Mesodermal cell (in vitro differentiated cells): Measurements from ENCODE around the gene FUT6.
"Not testable (repeated sequence)": the region's sequence is repeated elsewhere in the genome, so short reads cannot be mapped to it uniquely, and the experiment has no call there.

Source experiments
- H3K27ac ChIP-seq: 2 replicates; pipeline ENCODE4 v1.7.0; 2013; ENCODE audit warnings: mild to moderate bottlenecking, low read depth, low read length, moderate library complexity; ENCODE audit not compliant: severe bottlenecking
- H3K36me3 ChIP-seq: 2 replicates; pipeline ENCODE4 v1.7.1; 2013; ENCODE audit warnings: mild to moderate bottlenecking, low read length, moderate library complexity; ENCODE audit not compliant: control insufficient read depth, insufficient read depth
- H3K4me1 ChIP-seq: one replicate; pipeline ENCODE4 v1.7.1; 2013; ENCODE audit warnings: mild to moderate bottlenecking, low read length; ENCODE audit not compliant: insufficient read depth, control insufficient read depth, poor library complexity, severe bottlenecking
- H3K4me3 ChIP-seq: 2 replicates; pipeline ENCODE4 v1.7.0; 2013; ENCODE audit warnings: low read length, control low read depth, mild to moderate bottlenecking; ENCODE audit not compliant: insufficient read depth, poor library complexity, severe bottlenecking; ENCODE audit errors: extremely low read depth
- H3K9me3 ChIP-seq: 2 replicates; pipeline ENCODE4 v1.7.1; 2013; ENCODE audit warnings: mild to moderate bottlenecking, low read length, moderate library complexity; ENCODE audit not compliant: control insufficient read depth
- WGBS, 2 experiments: methylation state at CpG; one replicate each; pipeline ENCODE4 v1.1.5; 2013; ENCODE audit warnings: missing lambda C conversion rate in 2 of 2; ENCODE audit not compliant: insufficient coverage in 2 of 2; 5-methylcytosine and 5-hydroxymethylcytosine counted together

FUT6 gene

DNA sequence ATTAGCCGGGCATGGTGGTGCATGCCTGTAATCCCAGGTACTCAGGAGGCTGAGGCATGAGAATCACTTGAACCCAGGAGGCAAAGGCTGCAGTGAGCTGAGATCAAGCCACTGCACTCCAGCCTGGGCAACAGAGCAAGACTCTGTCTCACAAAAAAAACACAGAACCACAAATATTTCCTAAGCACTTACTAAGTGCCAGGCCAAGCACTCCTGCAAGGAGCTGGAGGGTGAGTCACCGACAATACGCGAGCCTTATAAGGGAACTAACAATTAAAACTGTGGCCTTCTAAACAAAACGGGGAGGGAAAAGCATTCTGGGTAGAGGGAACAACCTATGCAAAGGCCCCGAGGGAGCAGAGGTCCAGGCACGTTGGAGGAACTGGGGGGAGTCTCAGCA, 35.0 kb upstream of the FUT6 start:
- not testable (repeated sequence) for H3K4me3 ChIP-seq, H3K4me1 ChIP-seq, H3K36me3 ChIP-seq, H3K9me3 ChIP-seq, H3K27ac ChIP-seq
- 95 to 96% methylated on average over 6 of the region's 7 CpGs for WGBS, 2 experiments

DNA sequence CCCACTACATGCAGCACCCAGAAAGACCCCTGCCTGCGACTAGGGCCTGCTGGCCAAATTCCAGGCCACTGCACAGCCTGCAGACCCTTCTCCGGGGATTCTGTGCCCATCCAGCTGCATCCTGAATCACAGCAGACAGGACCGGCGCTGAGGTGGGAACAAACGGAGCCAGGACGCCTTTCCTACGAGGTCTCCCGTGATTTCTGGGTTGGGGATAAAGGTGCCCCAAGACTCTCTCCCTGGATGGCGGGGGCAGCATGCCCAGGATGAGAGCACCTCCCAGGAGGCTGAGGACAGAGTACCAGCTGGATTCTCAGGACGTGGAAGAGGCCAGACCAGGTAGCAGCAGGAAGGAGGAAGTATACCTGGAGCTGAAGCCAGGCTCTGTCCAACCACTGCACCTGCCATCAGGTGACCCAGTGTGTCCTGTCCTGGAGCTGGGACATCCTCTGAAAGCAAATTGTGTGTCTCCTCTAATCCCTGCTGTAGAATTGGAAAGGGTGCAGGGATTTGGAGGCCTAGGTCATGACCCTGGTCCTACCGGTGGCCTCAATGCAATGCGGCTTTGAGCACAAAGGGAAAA, 34.2 kb upstream of the FUT6 start:
- no peaks in the 10 kb centered on the region for H3K4me1 ChIP-seq
- no peak overlapping the region for H3K4me3 ChIP-seq
- H3K36me3 ChIP-seq, result no peaks in the 10 kb centered on the region
- 90 to 97% methylated on average over 11 to 12 of the region's 12 CpGs for WGBS, 2 experiments
- no peaks in the 10 kb centered on the region for H3K9me3 ChIP-seq
- H3K27ac ChIP-seq, result no peak overlapping the region

DNA sequence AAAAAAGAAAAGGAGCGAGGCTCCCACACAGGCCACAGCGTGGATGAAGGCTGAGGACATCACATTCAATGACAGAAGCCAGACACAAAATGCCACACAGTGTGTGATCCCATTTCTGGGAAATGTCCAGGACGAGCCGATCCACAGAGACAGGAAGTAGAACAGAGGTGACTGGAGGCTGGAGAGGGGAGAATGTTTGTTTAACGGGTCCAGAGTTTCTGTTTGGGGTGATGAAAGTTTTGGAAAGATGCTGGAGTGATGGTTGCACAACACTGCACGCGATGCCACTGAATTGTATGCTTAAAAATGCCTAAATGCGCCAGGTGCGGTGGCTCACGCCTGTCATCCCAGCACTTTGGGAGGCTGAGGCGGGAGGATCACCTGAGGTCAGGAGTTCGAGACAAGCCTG, 31.5 kb upstream of the FUT6 start:
- 88 to 94% methylated on average over 10 to 12 of the region's 12 CpGs for WGBS, 2 experiments
- H3K27ac ChIP-seq, result no peak overlapping the region
- no peaks in the 10 kb centered on the region for H3K36me3 ChIP-seq
- no peaks in the 10 kb centered on the region for H3K9me3 ChIP-seq
- no peak overlapping the region for H3K4me3 ChIP-seq
- H3K4me1 ChIP-seq, result no peaks in the 10 kb centered on the region

DNA sequence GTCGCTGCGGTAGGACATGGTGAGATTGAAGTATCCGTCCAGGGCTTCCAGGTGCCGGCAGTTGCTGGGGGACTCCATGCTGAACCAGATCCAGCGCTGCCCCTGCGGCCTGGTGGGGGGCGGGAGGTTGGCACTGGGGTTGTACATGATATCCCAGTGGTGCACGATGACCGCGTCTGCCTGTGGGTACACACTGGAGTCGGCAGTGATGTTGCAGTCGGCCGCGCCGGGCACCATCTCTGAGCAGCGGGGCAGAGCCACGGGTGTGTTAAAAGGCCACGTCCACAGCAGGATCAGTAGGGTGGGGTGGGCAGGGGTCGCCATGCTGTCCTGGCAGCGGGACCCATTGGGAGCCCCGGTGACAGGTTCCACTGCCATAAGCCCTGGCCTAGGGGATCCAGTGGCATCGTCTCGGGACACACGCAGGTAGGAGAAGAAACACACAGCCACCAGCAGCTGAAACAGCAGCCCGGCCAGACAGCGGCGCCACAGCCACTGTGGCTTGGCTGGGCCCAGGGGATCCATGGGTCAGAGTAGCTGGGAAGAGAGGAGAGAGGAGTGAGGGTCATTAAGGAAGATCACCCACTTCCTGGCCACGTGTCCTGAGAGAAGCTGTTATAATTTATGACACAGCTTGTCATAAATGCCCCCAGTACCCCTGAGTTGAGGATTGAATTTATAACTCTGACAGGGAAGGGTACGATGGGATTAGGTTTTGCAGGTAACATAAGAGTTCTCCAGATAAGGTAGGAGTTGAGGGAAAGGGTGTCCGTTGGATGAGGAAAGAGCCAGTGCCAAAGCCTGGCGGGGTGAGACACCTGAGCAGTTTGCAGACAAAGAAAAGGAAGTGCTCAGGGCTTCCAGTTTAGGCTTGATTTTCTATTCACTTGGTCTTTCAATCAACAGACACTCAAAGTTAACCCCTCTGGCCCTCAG, 28.0 kb upstream of the FUT6 start:
- Histone ChIP-seq H3K27ac (no peak overlapping the region), H3K36me3 (no peaks in the 10 kb centered on the region), H3K4me1 (no peaks in the 10 kb centered on the region), H3K9me3 (no peaks in the 10 kb centered on the region), H3K4me3 (no peak overlapping the region)
- WGBS, 2 experiments, result 88 to 91% methylated on average over 29 of the region's 31 CpGs

DNA sequence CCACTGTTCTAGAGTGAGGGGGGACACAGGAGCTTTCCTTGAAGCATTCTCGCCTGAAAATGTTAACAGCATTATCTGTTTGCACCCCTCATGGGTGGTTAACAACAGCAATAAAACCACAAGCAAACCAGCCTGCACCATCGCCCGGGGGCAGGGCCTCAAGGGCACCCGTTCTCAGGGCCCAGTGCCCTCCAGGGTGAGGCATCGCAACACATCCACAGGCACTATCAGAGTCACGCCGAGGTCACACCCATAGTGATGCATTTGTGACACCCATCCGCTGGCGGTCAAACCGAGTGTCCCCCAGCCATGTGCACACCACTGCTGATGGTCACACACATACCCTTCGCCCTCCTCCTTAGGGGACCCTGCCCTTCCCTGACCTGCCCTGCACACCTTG, 26.3 kb upstream of the FUT6 start:
- 89 to 95% methylated on average over 10 to 11 of the region's 11 CpGs for WGBS, 2 experiments
- Histone ChIP-seq H3K4me1 (no peaks in the 10 kb centered on the region), H3K4me3 (no peak overlapping the region), H3K36me3 (no peaks in the 10 kb centered on the region), H3K27ac (no peak overlapping the region), H3K9me3 (no peaks in the 10 kb centered on the region)

DNA sequence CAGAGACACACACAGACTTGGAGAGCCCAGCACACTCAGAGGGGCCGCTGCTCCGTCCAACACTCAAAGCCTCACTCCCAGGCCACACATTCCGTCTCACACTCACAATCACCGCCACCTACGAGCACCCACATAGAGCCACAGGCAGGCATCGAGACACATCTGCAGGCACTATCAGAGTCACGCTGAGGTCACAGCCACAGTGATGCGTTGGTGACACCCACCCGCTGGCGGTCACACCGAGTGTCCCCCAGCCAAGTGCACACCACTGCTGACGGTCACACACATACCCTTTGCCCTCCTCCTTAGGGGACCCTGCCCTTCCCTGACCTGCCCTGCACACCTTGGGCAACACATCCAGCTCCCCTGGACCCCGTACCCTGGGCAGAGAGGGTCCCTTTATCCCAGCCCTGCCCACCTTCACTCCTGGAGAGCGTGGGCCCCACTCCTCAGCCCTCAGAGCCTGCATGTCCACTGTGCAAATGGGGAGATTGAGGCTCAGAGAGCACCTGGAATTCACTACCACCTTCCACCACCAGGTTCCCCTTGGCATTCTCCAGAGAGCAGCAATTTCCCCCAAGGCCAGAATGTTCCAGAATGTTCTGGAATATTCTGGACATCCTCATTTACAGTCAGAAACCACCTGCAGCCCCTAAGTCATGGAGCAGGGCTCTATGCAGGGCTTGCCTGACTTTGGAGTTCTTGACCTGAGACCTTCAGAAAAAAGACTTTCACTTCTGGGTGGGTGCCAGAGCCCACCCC, 25.4 kb upstream of the FUT6 start:
- H3K4me1 ChIP-seq, result no peaks in the 10 kb centered on the region
- no peak overlapping the region for H3K27ac ChIP-seq
- 93% methylated on average over 10 to 13 of the region's 14 CpGs for WGBS, 2 experiments
- no peaks in the 10 kb centered on the region for H3K9me3 ChIP-seq
- no peaks in the 10 kb centered on the region for H3K36me3 ChIP-seq
- H3K4me3 ChIP-seq, result no peak overlapping the region

DNA sequence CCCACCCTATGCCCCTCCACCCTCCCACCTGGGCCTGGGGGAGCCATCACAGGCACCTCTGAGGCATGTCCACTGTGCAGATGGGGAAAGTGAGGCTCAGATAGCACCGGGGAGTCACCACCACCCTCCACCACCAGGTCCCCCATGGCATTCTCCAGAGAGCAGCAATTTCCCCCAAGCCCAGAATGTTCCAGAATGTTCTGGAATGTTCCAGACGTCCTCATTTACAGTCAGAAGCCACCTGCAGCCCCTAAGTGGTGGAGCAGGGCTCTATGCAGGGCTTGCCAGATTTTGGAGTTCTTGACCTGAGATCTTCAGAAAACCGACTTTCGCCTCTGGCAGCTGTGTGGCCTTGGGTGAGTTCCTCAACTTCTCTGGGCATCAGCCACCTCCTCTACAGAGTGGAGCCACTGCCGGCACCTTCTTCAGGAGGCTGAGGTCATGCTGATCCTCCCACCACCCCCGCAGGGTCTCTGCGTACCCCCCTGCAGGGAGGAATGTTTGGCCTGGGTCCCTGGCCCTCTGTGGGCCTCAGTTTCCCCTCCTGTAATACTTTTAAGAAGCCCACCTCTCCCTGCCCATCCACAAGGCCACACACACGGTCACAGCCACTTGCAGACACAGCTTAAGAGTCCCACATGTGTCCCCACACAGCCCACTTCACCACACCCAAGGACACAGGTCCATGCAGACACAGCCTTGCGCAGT, 24.7 kb upstream of the FUT6 start:
- 78 to 89% methylated on average over 6 of the region's 9 CpGs for WGBS, 2 experiments
- Histone ChIP-seq H3K36me3 (no peaks in the 10 kb centered on the region), H3K4me1 (no peaks in the 10 kb centered on the region), H3K4me3 (no peak overlapping the region), H3K27ac (no peak overlapping the region), H3K9me3 (no peaks in the 10 kb centered on the region)

DNA sequence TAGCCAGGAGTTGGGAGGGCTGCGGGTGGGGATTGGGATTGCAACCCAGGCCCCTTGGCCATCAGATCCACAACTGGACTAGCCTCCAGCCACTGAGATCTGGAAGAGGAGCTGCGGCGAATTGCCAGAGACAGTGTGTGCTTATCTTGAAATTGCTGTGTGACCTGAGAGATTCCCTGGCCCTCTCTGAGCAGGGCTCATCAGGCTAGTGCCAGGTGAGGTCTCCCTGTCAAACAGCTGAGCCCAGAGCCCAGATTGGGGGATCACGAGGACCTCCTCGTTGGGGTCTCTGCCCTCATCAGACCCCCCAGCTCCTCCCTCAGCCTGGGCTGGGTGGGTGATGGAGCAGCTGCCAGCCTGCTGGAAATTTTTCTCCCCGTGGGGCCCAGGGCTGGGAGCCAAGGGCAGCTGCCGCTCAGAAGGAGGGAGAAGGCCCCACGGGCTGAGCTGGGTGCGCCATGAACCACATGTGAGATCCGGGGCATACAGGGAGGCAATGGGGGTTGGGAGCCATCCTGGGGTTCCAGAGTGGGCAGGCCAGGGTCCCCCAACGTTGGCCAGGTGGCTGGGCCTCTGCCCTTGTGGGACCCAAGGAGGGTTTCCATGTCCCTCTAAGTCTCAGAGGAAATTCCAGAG, 23.6 kb upstream of the FUT6 start:
- H3K4me3 ChIP-seq, result no peak overlapping the region

DNA sequence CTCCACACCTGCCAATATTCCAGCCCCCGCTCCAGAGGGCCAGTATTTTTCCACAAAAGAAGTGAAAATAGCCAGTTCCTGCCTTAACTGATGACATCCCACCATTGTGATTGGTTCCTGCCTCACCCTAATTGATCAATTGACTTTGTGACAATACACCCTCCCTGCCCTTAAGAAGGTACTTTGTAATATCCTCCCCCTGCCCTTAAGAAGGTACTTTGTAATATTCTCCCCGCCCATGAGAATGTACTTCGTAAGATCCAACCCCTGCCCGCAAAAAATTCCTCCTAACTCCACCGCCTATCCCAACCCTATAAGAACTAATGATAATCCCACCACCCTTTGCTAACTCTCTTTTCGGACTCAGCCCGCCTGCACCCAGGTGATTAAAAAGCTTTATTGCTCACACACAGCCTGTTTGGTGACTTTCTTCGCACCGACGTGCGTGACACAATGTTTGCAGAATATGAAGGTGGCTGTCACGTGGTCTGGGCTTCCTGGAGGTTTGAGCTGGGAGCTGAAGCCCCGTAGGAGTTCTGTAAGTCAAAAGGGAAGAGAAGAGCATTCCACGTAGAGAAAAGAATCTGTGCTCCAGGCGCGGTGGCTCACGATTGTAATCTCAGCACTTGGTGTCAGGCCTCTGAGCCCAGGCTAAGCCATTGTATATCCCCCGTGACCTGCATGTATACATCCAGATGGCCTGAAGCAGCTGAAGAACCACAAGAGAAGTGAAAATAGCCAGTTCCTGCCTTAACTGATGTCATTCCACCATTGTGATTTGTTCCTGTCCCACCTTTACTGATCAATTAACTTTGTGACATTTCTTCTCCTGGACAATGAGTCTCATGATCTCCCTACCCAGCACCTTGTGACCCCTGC, 17.9 kb upstream of the FUT6 start:
- H3K4me3 ChIP-seq, result no peak overlapping the region
- H3K4me1 ChIP-seq, result no peaks in the 10 kb centered on the region
- H3K36me3 ChIP-seq, result no peaks in the 10 kb centered on the region
- H3K9me3 ChIP-seq, result no peaks in the 10 kb centered on the region
- 92 to 94% methylated on average over 13 to 17 of the region's 18 CpGs for WGBS, 2 experiments
- H3K27ac ChIP-seq, result no peak overlapping the region

More for the DNA sequence above, 23.6 kb upstream of the FUT6 start:
- H3K4me1 ChIP-seq, result no peaks in the 10 kb centered on the region
- no peaks in the 10 kb centered on the region for H3K9me3 ChIP-seq
- H3K27ac ChIP-seq, result no peak overlapping the region
- H3K36me3 ChIP-seq, result no peaks in the 10 kb centered on the region
- WGBS, 2 experiments, result 92 to 95% methylated on average over 3 to 6 of the region's 11 CpGs
